GM21515 (cell line): ENCODE data around the gene SIT1.
"Not testable (repeated sequence)": the region's sequence is repeated elsewhere in the genome, so short reads cannot be mapped to it uniquely, and the experiment has no call there.

Experiments used
- ATAC-seq: cut with Tn5 transposase; IDR thresholded peaks from one replicate; pipeline ENCODE4 v1.9.1; 2021; ENCODE audit not compliant: unreplicated experiment

SIT1 gene

DNA sequence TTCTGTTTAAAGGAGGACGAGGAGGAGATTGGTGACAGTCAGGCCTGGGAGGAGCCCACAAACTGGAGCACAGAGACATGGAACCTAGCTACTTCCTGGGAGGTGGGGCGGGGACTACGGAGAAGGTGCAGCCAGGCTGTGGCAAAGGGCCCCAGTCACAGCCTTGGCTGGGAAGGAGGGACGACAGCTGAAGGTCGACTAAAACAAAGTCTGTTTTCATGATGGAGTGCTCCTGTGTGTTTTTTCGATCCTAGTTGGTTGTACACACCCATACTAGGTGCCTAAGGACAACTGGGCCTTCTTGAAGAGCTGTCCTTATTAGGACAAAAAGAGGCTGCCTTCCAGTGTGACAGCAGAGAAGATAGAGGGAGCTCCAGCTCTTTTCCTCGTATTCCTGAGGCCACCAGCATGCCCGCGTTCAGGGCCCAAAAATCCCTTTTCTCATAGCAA, 10.3 kb upstream of the SIT1 start:
- no peak for ATAC-seq

DNA sequence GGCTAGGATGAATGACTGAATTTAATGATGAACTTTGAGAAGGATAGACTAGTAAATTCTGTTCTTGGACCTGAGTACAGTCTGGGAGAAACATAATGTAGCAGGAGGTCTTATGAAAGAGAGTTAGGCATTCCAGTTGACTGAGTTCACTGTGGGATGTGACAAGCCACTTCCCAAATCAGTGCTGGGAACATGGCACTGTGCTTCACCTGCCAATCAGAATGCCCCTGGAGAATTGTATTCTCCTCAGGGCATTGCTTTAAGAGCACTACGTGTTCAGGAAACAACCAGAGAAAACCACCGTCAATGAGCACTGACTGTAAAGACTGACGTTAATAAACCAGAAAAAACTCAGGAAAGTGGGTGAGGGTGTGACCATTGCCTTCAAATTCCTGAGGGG, 8.6 kb upstream of the SIT1 start:
- no peak for ATAC-seq

DNA sequence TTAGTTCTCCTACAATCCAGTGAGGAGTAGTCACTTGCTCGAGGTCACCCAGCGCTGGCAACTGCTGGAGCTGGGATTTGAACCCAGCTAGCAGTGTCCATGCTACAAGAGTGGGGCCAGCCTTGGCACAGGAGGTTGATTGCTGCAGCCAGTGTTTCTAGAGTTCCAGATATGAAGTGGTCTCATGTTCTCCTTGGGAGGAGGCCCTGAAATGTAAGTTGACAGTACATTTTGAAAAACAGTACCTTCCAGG, 8.2 kb upstream of the SIT1 start:
- ATAC-seq: no peak

DNA sequence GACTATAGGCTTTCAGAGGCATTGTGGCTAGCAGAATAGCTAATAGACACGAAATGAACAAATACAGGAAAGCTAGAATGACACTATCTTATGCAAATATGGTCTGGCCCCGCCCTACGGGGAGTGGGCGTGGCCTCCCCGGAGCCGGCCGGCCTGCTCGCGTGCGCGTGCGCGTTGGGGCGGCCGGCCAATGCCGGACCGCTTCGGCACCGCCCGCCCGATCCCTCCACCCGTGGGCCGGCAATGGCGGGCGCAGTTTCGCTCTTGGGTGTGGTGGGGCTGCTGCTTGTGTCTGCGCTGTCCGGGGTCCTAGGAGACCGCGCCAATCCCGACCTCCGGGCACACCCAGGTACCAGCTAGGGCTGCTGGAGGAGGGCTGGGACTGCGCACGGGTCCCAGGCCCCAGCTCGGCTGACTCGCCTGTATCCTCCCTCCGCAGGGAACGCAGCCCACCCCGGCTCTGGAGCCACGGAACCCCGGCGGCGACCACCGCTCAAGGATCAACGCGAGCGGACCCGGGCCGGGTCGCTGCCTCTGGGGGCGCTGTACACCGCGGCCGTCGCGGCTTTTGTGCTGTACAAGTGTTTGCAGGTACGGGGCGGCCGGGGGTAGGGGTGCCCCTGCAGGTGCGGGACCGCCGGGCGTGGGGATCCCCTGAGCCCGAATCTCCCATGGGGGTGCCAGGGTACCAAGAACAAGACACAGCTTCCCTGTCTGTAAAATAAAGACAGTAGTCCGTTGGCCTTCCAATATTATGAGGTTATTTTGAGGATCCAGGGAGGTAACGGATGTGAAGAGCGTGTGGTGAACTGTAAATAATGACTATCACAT, 7.6 kb upstream of the SIT1 start, which contains the start of gene CCDC107:
Gene CCDC107, plus strand, starts transcription at position 156 of the 831 bp plus-strand sequence. Its CDS starts 88 bp downstream, at position 244.
- ATAC-seq: peak; percentile 57

DNA sequence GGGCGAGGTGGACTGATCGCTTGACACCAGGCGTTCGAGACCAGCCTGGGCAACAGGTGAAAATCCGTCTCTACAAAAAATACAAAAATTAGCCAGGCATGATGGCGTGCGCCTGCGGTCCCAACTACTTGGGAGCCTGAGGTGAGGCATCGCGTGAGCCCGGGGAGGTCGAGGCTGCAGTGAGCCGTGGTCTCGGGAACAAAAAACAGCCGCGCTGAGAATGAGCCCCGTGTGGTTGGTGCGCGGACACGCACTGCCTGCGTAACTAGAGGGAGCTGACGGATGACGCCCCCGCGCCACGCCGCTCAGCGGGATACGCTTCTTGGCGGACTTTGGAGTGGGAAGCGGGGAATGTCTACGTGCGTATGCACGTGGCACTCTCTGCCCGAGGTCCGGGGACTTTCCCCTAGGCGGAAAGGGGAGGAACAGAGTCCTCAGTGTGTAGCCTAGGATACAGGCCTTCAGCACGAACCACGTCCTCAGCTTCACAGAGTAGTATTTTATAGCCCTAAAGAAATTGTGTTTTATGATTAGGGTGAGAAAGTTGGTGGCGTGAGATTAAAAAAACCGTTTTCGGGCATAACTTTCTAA, 6.9 kb upstream of the SIT1 start, which contains the start of gene RMRP:
Gene RMRP, minus strand, starts transcription at position 474 of the 591 bp plus-strand sequence.
- ATAC-seq: peak; percentile 80

DNA sequence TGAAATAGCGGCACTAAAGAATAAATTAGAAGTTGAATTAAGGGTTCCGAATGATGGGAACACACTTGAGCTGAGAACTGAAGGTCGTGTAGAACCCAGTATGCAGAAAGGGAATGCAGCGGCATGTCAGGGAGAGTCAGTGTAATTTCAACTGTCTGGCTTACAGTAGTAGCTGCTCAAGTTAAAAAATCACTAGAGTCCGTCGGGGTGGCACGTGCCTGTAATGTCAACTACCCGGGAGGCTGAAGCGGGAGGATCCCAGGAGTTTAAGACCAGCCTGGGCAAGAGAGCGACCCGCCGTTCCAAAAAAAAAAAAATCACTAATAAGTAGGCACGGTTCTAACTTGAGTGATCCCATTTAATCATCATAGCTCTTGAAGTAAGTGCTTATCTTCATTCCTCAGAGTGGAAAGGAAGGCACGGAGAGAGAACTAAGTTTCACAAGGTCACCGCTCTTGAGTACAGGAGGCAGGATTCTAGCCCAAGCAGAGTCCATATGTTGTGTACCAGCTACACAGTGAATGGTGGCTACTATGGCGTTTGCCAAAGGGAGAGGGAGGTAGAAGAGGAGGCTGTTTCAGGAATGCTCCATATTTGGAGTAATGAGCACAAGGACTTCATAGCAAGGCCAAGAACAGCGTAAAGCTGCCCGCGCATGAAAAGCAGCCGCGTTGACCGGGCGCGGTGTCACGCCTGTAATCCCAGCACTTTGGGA, 6.3 kb upstream of the SIT1 start:
- ATAC-seq: no peak

DNA sequence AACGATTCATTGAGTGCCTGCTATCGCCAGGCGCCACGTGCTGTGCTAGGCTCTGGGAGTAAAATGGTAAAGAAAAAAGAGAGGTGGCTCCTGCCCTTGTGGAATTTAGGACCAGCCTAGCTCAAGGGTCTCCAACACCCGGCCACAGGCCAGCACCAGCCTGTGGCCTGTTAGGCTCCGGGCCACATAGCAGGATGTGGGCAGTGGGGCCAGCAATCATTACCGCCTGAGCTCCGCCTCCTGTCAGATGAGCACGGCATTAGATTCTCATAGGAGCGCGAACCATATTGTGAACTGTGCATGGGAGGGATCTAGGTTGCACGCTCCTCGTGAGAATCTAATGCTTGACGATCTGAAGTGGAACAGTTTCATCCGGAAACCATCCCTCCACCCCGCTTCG, 5.6 kb upstream of the SIT1 start:
- ATAC-seq: no peak

DNA sequence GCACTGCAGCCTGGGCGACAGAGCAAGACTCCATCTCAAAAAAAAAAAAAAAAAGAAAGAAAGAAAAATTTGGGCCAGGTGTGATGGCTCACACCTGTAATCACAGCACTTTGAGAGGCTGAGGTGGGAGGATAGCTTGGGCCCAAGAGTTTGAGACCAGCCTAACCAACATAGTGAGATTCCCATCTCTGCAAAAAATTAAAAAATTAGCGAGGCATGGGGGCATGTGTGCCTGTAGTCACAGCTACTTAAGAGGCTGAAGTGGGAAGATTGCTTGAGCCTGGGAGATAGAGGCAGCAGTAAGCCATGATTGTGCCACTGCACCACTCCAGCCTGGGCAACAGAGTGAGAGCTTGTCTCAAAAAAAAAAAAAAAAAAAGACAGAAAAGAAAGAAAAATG, 2.9 kb upstream of the SIT1 start:
- ATAC-seq: no peak

DNA sequence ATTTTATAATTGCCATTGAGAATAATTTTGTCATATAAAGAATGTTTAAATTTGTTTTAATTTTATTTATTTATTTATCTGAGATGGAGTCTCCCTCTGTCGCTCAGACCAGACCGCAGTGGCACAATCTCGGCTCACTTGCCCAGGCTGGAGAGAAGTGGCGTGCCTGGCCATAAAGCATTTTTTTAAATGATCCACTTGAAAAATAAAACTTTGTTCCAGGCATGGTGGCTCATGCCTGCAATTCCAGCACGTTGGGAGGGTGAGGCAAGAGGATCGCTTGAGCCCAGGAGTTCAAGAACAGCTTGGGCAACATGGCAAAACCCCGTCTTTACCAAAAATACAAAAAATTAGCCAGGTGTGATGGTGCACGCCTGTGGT, 2.1 kb upstream of the SIT1 start:
- no peak for ATAC-seq

DNA sequence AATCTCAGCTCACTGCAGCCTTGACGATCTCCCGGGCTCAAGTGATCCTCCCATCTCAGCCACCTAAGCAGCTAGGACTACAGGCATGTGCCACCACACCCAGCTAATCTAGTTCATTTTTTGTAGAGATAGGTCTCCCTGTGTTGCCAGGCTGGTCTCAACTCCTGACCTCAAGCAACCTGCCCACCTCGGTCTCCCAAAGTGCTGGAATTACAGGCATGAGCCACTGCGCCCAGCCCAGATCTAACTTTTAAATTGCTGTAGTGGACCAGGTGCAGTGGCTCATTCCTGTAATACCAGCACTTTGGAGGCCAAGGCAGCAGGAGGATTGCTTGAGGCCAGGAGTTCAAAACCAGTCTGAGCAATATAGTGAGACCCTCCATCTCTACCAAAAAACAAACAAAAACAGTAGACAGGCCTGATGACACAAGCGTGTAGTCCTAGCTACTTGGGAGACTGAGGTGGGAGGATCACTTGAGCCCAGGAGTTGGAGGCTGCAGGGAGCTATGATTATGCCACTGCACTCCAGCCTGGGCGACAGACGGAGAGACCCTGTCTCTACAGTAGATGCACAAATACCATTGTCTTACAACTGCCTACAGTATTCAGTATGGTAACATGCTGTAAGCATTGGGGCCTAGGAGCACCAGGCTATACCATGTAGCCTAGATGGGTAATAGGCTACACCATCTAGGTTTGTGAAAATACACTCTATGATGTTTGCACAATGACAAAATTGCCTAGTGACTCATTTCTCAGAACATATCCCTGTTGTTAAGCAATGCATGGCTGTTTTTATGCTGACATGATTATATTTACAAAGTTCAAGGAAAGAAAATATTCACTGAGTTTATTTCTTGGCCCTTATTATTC, 1.5 kb upstream of the SIT1 start:
- no peak for ATAC-seq

DNA sequence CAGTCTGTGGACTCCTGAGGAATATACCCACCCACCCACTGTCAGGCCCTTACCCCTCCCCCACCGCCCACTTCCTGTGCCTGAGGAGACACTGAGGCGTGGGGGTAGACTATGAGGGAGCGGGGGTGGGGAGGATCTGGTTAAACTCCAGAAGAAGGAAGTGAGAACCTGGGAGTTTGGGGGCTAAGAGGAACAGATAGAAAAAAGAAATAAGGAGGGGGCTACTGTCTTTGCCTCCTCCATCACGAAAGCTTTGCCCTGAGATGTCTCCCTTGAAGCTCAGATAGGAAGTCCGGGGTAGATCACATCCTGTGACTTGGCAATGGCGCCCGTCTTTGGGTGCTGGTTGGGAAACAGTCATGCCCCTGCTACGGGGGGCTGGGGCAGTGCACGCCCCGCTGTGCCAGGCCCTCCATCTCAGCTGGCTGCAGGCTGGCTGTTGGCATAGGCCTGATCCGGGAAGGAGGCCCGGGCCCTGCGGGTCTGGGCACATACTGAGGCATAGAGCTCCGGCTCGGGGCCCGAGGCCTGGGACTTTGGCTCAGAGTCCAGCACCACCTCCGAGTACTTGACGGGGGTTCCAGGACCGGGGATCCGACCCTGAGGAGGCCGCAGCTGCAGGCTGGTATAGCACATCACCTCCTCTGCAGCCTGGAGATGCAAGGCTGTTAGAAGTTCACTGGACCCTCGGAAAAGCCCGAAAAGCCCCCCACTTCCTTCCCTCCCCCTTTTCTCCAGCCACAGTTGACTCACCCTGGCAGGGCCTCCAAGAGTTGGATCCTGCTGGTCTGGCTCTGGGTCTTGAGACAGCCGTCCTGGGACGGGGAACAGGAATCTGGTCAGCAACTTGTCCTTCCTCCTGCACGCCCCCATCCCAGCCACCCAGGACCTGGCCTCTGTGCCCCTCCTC, 1.0 kb downstream of the SIT1 start:
- ATAC-seq: no peak

DNA sequence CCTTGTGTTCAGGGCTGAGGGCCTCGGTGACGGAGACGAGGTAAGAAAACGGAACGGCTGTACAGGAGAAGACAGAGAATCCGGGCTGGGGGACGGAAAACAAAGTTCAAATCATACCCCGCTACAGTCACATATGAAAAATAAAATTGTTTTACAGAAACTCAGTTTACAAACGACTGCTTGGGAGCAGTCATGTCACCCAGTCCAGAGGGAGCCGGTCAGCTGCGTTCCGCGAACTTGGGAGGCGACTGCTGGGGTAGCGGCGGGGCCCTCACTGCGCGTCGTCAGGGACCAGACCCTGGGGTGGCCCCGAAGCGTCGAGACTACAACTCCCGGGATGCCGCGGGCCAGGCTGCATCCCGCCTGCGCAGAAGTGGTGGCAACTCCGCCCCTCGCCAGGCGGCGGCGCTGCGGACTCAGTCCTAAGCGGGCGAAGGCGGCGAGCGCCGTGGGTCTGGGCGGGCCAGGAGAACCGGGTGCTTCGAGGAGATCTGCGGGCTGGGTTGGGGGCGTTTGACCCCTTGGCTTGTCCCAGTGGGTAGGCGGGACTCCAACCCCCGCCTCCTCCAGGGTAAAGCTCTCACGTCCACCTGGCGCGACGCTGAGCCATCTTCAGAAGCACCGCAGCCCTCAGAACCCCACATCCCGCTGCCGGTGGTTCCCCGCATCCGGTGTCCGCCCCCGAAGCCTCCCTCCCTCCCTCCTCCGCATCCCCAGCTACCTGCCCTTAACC, 4.0 kb downstream of the SIT1 start:
- ATAC-seq: peak; percentile 81

DNA sequence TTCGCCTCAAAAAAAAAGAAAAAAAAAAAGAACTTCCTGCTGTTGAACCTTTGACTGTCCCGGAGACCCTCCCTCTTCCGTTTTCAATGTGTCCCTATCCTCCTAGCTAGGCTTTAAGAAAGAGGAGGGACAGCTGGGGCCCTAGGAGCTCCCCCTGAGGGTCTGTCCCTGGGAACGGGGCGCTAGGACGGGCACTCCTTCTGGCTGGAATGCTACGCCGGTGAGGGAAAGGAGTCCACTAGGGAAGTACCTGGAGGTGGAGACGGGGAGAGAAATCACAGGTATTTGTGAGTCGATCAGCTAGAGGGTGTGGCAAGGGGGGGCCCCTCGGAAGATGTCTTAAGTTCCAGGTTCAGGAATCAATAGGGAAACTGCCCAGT, 4.6 kb downstream of the SIT1 start:
- peak; percentile 7 for ATAC-seq

DNA sequence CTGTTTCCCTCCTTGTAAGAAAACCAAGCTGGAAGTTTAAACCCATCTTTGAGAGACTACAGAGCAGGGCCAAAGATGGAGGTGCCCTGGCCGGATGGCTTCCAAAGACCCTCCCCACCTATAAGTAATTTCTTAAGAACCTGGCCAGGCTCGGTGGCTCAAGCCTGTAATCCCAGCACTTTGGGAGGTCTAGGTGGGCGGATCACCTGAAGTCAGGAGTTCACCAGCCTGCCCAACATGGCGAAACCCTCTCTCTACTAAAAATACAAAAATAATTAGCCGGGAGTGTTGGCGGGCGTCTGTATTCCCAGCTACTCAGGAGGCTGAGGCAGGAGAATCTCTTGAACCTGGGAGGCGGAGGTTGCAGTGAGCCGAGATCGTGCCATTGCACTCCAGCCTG, 5.0 kb downstream of the SIT1 start:
- ATAC-seq: not testable (repeated sequence)

DNA sequence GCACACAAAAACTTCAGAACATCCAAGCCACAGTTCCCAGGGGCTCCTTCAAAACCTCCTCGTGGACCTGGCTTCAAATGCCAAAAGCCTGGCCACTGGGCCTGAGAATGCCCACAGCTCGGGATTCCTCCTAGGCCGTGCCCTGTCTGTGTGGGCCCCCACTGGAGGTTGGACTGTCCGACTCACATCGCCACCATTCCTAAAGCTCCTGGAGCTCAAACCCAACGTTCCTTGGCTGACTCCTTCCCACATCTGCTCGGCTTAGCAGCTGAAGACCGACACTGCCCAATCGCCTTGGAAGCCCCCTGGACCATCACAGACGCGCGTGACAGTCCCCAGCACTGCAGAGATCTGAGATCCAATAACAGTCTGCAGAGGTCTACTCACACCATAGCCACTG, 7.7 kb downstream of the SIT1 start:
- no peak for ATAC-seq

DNA sequence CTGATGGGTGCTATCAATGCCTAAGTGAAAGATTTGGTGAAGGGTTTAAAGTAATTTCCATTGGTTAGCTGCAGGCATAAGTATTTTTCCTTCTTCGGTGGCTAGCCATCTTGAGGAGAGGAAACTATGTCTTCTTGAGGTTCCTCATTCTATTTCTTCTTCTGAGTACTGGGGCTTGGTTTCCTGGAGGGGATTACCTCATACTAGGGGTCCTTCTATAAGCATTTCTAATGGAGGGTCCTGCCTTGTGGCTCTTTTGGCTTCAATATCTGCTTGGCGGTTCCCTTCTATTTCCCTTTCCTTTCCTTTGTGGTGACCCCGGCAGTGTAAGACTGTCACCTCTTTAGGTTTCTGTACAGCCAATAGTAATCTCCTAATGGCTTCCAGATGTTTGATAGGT, 9.3 kb downstream of the SIT1 start:
- ATAC-seq: not testable (repeated sequence)

DNA sequence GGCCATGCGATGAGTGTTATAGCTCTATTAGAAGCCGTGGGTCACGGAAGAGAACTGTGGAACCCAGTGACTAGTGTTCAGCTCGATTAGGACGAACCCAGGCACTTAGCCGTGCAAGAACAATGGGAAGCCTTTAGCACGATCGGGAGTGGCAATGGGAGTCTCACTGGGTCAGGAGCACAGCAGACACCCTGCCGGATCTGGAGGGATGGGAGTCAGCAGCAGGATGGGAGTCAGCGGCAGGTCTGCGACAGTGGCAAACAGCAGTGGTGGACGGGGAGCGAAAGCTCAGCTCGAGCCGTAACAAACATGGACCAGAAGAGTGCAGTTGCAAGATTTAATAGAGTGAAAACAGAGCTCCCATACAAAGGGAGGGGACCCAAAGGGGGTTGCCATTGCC, 10.3 kb downstream of the SIT1 start:
- ATAC-seq: not testable (repeated sequence)

DNA sequence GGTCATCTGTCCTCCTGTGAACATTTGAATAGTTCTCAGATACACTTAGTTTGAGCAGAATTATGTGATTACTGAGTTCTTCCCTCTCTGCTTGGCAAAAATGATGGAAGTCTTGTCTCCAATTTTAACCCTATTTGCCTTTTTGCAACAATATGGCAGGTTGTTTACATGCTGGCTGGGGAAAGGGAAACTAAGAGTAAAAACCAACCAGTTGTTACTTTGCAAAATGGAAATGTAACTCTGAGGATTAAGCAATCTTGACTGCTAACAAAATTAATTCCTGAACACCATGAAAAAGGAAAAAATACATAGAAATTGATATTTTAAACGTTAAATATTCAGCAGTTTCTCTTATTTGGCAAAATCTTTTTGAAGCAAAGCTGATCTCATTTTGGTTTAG, 11.1 kb downstream of the SIT1 start:
- no peak for ATAC-seq

DNA sequence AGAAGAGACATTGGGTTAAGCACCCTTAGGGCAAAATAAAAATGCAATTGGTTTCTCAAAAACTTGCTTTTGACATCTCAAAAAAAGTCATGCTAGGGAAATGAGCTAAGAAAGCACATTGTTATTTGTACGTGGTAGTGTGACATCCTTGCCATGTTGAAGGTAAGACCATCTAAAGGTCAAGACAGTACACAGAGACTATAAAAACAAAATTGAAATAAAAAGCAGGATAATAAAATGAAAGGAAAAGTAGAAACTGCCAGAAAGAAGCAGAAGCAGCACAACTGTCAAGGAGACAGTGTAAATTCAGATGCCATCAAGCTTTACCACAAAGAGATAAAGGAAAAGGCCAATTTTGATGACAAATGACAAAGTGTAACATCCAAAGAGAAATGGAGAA, 11.5 kb downstream of the SIT1 start:
- ATAC-seq: not testable (repeated sequence)
